Endothelial cell (in vitro differentiated cells): ENCODE data around the gene INSIG1. TPM values are rescaled to one million over a fixed set of nuclear protein-coding genes. Genes with fewer than 3 reads are reported as not detected.
A peak's percentile ranks its signal among the peaks of the same experiment; 100 is the strongest.

Source experiments
- DNase-seq: peaks from one replicate; pipeline ENCODE4 v3.0.0; 2021; ENCODE audit warnings: low spot score
- H3K27ac Mint-ChIP-seq: one replicate; pipeline ENCODE4 v1.8.0; 2021; ENCODE audit warnings: mixed read lengths, inconsistent platforms; ENCODE audit not compliant: unreplicated experiment
- H3K27me3 Mint-ChIP-seq: one replicate; pipeline ENCODE4 v1.8.0; 2021; ENCODE audit warnings: mild to moderate bottlenecking, moderate library complexity, mixed read lengths, inconsistent platforms; ENCODE audit not compliant: unreplicated experiment
- H3K36me3 Mint-ChIP-seq: one replicate; pipeline ENCODE4 v1.8.0; 2021; ENCODE audit warnings: mild to moderate bottlenecking, low read depth, mixed read lengths, inconsistent platforms; ENCODE audit not compliant: unreplicated experiment
- H3K4me1 Mint-ChIP-seq: one replicate; pipeline ENCODE4 v1.8.0; 2021; ENCODE audit warnings: mild to moderate bottlenecking, mixed read lengths, inconsistent platforms; ENCODE audit not compliant: unreplicated experiment
- H3K4me3 Mint-ChIP-seq: one replicate; pipeline ENCODE4 v1.8.0; 2021; ENCODE audit warnings: mild to moderate bottlenecking, mixed read lengths, inconsistent platforms; ENCODE audit not compliant: unreplicated experiment
- H3K9me3 Mint-ChIP-seq: one replicate; pipeline ENCODE4 v1.8.0; 2021; ENCODE audit warnings: mixed read lengths, inconsistent platforms; ENCODE audit not compliant: unreplicated experiment
- CTCF ChIP-seq: fragments of 200-600 bp; sonication (generic); IDR thresholded peaks from one replicate; pipeline ENCODE4 v1.5.0; 2021; ENCODE audit warnings: antibody characterized with exemption; ENCODE audit not compliant: unreplicated experiment
- total RNA-seq: library from RNA; stranded (reverse); fragmentation: NEBNext Ultra II Directional; extraction: Animal tissue kit (Norgen Biotek cat#: 25700); gene quantifications from one replicate; pipeline ENCODE4 v1.2.1, GENCODE V29; 2021; ENCODE audit not compliant: unreplicated experiment

Gene INSIG1
- total RNA-seq, 1 donor from 2014 or later = 53.1 TPM

DNA sequence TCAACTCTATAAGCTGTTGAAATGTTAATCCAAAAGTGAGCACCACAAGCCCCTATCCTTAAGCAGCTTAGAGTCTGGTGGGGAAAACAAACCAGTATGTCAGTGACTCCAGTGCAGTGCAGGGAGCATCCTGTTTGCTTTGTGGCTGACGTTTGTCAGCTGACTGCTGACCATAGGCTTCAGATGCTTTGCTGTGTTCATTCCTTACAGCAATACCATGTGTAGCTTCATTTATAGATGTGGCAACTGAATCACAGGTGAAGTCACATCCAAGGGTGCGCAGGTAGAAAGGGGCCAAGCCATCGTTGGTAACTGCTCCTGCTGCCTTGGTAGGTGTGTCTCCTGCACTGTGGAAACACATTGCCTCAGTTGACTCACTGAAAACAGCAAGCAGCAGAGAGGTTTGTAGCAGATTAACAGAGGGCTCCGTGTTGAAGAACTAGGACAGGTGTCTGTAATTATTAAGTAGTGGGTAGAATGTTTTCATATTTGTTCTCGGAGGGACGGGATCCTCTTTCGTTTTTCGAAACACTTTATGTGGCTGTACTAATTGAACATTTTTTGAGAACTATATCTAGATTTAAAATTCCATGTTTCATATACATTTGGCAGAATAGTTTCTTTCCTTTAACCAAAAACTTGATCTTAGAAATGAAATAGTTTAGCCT, 2.0 kb downstream of the INSIG1 start:
- peaks cover 3% of the 10 kb centered on the region for H3K27me3 Mint-ChIP-seq
- peak overlapping the region; percentile 89 for H3K27ac Mint-ChIP-seq
- DNase-seq = no peak
- peaks cover 33% of the 10 kb centered on the region for H3K36me3 Mint-ChIP-seq
- H3K9me3 Mint-ChIP-seq = no peaks in the 10 kb centered on the region
- peaks cover 33% of the 10 kb centered on the region for H3K4me1 Mint-ChIP-seq
- TF ChIP-seq CTCF = no peak
- peak overlapping the region; percentile 96 for H3K4me3 Mint-ChIP-seq

GRCh38 chr7:155300641-155301452, 3.2 kb downstream of the INSIG1 start:
- DNase-seq = no peak
- Mint-ChIP-seq H3K27me3 (peaks cover 3% of the 10 kb centered on the region), H3K9me3 (no peaks in the 10 kb centered on the region), H3K4me3 (peak overlapping the region; percentile 47), H3K4me1 (peaks cover 33% of the 10 kb centered on the region), H3K36me3 (peaks cover 36% of the 10 kb centered on the region), H3K27ac (no peak overlapping the region)
- TF ChIP-seq CTCF = no peak

- DNase-seq = no peak
- peaks cover 26% of the 10 kb centered on the region for H3K4me1 Mint-ChIP-seq
- TF ChIP-seq CTCF = no peak
- H3K36me3 Mint-ChIP-seq = peaks cover 44% of the 10 kb centered on the region
- H3K27ac Mint-ChIP-seq = no peak overlapping the region
- no peak overlapping the region for H3K4me3 Mint-ChIP-seq
- no peaks in the 10 kb centered on the region for H3K9me3 Mint-ChIP-seq
- peaks cover 3% of the 10 kb centered on the region for H3K27me3 Mint-ChIP-seq
Observed at GRCh38 chr7:155303039-155303593, 5.4 kb downstream of the INSIG1 start.

GRCh38 chr7:155303897-155304296, 6.2 kb downstream of the INSIG1 start:
- no peak for DNase-seq
- no peak for TF ChIP-seq CTCF
- no peak overlapping the region for H3K27ac Mint-ChIP-seq
- H3K9me3 Mint-ChIP-seq = no peaks in the 10 kb centered on the region
- peaks cover 22% of the 10 kb centered on the region for H3K4me1 Mint-ChIP-seq
- H3K36me3 Mint-ChIP-seq = peaks cover 48% of the 10 kb centered on the region
- no peak overlapping the region for H3K4me3 Mint-ChIP-seq
- H3K27me3 Mint-ChIP-seq = peaks cover 3% of the 10 kb centered on the region
